Suppressor macrophage (primary cell): ENCODE results near the gene NADK2.
"Not testable (repeated sequence)": the region's sequence is repeated elsewhere in the genome, so short reads cannot be mapped to it uniquely, and the experiment has no call there.

Experiments used
- DNase-seq, 4 experiments: peaks; one replicate each; pipeline ENCODE4 v3.0.0-alpha.2; 2020 to 2022

Gene NADK2

GRCh38 chr5:36206913-36207312, 34.8 kb downstream of the NADK2 start:
- no peak for DNase-seq

GRCh38 chr5:36205329-36205728, 36.4 kb downstream of the NADK2 start:
- DNase-seq, result no peak

GRCh38 chr5:36202521-36202961, 39.2 kb downstream of the NADK2 start:
- no peak for DNase-seq

GRCh38 chr5:36200513-36200912, 41.2 kb downstream of the NADK2 start:
- DNase-seq, result no peak

- no peak for DNase-seq
Measured at GRCh38 chr5:36199620-36200019, 42.1 kb downstream of the NADK2 start.

GRCh38 chr5:36198783-36199182, 42.9 kb downstream of the NADK2 start:
- not testable (repeated sequence) for DNase-seq

GRCh38 chr5:36198281-36198680, 43.4 kb downstream of the NADK2 start:
- no peak for DNase-seq

- DNase-seq, result no peak
Measured at GRCh38 chr5:36193746-36194145, 48.0 kb downstream of the NADK2 start.

- DNase-seq, result not testable (repeated sequence)
Measured at GRCh38 chr5:36184408-36184807, 57.3 kb downstream of the NADK2 start.

- DNase-seq, result no peak
Measured at GRCh38 chr5:36181774-36182173, 60.0 kb downstream of the NADK2 start.

- DNase-seq, result no peak
Measured at GRCh38 chr5:36180556-36181350, 61.0 kb downstream of the NADK2 start.

- DNase-seq, result no peak
Measured at GRCh38 chr5:36179950-36180349, 61.8 kb downstream of the NADK2 start.

- no peak for DNase-seq
Measured at GRCh38 chr5:36178524-36178890, 63.2 kb downstream of the NADK2 start.

GRCh38 chr5:36177715-36178523, 63.8 kb downstream of the NADK2 start:
- peak; percentile 3 to 48 (median 18) for DNase-seq

GRCh38 chr5:36177154-36177553, 64.6 kb downstream of the NADK2 start:
- no peak for DNase-seq

GRCh38 chr5:36175043-36175442, 66.7 kb downstream of the NADK2 start:
- no peak for DNase-seq

- no peak for DNase-seq
Measured at GRCh38 chr5:36174119-36174518, 67.6 kb downstream of the NADK2 start.

GRCh38 chr5:36173426-36173825, 68.3 kb downstream of the NADK2 start:
- DNase-seq, result no peak

GRCh38 chr5:36172599-36172998, 69.1 kb downstream of the NADK2 start:
- DNase-seq, result no peak

GRCh38 chr5:36170832-36171424, 70.8 kb downstream of the NADK2 start:
- peak in 2 of 4 experiments; percentile 10 to 40 for DNase-seq

GRCh38 chr5:36168737-36169136, 73.0 kb downstream of the NADK2 start:
- DNase-seq, result no peak

- no peak for DNase-seq
Measured at GRCh38 chr5:36164461-36164860, 77.3 kb downstream of the NADK2 start.

GRCh38 chr5:36162810-36163486, 78.8 kb downstream of the NADK2 start:
- no peak for DNase-seq
